Activated CD8-positive, alpha-beta memory T cell treated with anti-CD3 and anti-CD28 coated beads, Interleukin-2, amount 50 U/mL, for 48 hours (primary cell): ENCODE measurements around the gene CAMK2B.

Experiments used
- DNase-seq: peaks from one replicate; pipeline ENCODE4 v3.0.0-alpha.2; 2020

Gene CAMK2B

DNA sequence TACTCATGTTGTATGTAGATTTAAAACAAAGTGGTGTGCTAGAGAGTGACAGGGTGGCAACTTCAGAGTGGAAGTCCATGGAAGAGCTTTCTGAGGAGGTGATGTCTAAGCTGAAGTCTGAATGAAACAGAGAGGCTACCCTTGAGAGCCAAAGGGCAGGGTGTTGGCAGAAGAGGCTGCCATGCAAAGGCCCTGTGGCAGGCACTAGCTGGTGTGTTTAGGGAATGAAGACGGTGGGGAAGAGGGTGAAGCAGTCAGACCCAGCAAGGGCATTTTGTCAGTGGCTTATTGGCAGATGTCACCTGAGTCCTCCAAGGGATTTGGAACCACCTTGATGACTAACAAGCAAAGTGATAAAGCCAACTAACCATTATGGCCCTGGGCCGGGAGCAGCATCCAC, 3.7 kb upstream of the CAMK2B start:
- DNase-seq = no peak

DNA sequence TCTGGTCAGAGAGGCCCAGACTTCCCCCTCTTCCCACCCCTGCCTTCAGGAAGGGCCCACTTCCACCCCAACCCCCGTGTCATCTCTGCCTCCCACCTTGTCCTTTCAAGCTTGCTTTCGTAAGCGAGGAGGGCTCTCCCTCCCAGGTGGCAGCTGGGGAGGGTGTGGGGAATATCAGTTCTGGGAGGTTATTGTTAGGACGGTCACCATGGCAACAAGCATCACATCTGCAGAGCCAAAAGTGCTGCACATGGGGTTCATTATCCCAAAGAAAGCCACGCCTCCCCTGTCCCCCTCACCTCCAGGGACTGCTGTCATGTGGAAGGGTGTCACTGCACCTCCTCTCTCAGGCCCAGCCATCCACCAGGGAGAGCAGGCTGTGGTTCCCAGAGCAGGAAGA, 2.6 kb upstream of the CAMK2B start:
- DNase-seq = no peak

DNA sequence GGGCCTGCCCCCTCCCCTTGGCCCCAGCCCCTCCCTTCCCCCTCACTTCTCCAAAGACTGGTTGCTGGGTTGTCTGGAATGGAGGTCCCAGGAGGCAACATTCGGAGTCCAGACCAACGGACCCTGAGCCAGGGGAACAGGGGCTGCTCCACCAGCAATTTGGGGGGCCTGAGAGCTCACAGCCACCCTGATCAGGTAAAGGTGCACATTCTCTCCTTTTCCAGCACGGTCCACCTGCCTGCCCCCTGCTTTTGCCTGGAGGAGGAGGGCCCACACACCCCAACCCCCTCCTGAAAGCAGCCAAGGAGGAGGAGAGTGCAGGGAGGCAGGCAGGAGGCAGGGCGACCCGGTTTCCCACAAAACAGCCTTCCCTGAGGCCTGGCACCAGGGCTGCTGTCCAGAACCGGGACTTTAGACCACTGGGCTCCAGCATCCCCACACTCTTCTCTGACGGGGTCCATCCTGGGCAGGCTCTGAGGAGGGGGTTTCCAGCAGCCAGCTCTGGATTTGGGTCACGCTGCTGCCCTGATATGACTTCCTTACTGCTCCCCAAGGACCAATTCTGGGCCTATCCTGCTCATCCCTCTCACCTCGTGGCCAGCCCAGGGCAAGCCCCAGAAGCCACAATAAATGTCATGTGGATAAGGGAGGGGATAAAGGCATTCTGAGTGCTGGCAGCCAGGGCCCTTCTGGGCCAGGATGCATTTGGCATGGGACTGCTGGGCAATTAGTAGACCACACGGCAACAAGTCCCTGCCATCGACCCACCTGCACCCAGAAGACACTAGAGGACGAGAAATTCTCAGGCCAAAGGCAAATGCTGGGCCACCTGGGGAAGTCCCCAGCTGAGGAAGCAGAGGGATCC, 1.1 kb upstream of the CAMK2B start:
- no peak for DNase-seq

DNA sequence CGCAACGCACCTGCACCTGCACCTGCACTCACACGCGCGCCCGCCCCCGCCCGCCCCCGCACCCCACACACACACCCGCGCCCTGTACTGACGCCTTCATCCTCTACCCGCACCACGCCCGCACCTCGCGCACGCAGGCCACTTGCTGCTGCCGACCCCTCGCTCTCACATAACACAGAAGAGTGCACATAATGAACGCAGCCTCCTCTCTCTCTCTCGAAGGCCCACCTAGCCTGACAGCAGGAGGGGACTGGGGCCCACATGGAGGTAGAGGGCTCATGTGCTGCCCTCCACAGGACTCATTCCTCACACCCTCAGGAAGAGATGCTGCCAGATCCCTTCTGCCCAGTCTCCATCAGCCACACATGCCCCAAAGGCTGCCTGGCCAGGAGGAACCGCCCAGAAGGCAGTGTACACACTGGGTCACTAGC, 432 bp upstream of the CAMK2B start:
- DNase-seq = no peak

DNA sequence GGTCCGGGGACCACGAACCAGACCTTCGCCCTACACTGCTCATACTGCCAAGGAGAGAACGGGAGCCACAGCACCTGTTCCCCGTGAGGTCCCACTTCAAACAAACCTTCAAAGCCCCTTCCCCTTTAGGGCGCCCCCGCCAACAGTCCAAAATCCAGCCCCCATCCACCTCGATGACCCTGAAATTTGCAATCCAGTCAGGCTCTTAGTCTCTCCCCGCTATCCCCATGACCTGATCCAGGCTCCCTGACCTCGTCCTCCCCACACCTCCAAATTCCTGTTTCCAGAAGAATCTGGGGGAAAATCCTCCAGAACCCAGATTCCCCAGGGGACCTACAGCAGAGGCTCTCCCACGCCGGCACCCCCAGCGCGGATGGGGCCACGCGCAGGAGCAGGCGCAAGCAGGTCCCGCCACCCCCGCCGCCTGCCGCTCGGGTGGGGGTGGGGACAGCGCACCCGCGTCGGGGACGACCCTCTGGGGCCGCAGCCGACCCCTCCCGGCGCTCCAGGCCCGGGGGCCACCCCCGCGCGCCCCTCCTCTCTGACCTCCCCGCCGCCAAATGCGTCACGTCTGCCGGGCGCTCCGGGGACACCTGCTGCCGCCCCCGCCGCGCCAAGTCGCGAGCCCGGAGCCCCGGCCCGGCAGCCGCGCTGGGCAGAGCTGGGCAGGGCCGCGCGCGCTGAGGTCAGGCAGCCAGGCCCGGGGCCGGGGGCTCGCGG, 753 bp downstream of the CAMK2B start:
- DNase-seq = no peak

DNA sequence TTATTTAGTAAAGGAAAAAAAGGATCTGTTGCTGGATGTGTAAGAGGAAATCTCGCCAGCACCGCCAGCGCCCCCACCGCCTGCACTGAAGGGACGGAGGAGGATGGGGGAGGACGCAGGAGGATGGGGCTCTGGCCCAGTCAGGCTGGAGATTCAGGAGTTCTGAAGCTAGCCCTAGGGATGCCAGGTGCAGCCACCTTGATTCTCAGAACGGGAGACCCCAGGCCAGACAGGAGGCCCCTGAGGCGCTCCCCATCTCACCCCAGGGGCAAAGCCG, 1.3 kb downstream of the CAMK2B start:
- no peak for DNase-seq

DNA sequence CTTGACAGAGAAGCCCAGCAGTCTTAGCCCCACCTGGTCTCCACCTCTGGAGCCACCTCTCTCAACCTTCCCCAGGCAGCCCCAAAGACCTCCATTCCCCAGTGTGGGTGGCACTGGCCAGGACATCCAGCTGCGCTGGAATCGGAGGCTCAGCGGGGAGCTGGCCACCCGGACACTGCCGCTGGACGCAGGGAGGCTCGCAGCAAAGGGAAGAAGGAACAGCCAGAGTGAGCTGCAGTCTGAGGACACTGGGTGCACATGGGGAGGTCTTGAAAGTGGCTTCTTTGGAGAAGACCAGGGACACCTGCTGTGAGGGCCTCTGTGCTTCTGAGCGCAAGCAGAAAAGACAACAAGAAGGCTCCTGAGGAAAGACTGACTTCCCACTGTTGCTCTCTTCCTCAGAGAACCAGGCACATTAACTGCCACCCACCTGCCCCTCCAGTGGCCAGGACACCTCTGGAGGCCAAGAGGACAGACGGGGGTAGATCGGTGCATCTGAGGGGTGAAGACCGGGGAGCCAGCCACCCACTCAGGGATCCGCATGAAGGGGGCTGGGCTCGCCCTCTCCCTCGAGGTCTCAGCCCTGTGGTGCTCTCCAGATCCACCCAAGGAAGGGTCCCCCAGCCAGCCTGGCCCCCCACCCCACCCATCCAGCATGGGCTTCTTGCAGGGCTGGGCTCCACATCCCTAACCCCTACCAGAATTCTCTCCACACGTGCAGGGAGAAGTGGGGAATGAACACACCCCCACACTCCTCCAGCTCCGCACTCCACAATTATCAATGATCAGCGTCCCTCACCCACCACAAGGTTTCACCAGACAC, 1.8 kb downstream of the CAMK2B start:
- DNase-seq = no peak

DNA sequence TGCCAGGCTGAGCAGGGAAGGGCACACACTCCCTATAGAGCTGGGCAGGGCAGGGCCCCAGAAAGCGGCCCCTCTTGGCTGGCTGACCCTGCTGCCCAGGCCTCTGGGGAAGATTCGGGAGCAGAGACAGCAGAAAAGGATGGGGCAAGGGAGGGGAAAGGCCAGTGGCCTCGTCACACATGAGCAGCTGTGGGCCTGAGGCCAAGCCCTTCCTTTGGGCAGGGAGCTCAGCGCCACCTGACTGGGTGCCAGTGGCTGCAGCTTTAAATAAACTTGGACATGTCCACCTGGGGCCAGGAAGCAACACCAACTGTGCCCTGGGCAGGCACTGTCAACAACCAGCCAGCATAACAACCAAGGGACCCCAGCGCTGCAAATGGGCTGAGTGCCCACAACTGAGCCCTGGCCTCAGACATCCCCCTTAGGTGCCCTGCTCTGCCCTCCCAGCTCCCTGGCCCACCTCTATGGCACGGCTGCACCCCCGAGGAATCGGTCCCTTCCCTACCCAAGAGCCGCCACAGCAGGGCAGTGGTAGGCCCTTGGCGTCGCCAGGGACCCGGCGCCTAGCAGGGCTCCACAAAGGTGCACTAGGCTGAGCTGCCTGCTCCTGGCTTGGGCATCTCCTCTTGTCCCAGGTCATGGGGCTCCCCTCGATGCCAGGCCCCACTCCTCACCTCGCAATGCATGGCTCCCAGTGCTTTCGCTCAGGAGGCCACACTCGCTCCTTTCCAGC, 2.6 kb downstream of the CAMK2B start:
- no peak for DNase-seq

DNA sequence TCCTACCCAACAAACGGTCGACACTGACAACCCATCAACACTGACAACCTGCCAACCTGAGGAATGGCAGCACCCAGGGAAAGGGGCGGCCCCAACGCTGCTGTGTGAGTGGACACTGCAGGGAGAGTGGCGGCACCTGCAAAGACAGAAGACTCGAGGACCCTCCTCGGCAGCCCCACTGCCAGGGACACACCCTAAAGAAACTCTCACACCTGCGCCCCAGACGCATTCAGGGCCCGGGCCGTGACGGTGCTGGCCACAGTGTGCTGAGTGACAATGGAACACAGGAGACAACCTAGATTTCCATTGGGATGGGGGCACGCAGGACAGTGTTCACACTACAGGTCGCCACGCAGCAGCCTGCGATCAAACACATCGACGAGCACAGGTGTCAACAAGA, 3.6 kb downstream of the CAMK2B start:
- DNase-seq = no peak

DNA sequence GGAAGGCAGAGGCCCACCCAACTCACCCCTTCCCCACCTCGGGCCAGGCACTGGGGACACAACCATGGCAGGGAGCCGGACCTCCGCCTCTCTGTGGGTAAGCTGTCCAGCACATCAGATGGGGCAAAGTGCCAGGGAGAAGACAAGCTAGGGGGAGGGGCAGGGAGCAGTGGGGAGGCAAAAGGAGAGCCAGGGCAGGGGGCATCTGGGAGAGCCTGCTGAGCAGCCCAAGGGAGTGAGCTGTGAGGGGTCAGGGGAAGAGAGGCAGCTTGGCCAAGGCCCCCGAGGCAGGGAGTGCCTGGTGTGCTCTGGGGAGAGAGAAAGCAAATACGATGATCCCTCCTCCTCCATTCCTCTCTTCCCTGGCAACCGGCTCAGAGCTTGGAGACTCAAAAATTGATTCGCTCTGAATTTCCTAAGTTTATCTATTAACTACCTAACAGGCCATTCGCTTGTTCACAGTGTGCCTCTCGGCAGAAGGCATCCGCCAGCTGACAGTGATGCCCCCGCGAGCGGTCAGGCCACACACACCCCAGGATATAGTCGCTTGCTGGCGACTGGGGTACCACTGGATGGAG, 4.5 kb downstream of the CAMK2B start:
- no peak for DNase-seq

DNA sequence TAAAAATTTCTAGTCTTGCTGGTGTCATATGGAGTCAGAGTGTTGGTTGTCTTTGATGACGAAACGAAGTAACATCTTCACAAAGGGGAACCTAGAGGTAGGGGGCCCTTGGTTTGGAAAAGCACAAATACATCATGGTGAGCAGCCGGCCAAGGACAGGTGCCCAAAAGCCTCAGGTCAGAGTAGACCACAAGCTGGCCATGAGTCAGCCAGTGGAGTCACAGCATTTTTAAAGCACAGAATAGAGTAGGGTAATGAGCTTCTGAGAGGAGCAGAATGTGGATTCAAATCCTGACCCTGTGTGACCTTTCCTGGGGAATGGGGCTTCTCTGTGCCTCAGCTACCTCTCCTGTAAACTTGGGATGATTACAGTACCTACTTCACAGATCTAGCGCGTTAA, 5.3 kb downstream of the CAMK2B start:
- no peak for DNase-seq

DNA sequence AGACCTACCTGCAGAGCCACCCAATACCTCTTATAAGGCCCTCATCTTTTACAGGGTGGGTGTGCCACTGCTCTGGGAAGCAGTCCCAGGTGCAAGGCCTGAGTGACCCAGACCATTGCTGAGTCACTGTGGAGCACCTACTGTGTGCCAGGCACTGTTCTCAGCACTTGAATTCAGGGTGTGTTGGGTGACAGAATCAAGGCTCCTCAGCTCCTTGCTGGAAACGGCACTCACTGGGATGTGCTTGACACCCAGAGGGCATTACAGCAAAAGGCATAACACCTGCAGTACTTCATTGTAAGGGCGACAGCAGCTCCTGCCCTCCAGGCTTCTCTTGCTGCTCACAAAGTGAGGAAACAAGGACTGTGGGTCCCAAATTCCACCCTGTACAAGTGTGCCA, 7.1 kb downstream of the CAMK2B start:
- DNase-seq = no peak

DNA sequence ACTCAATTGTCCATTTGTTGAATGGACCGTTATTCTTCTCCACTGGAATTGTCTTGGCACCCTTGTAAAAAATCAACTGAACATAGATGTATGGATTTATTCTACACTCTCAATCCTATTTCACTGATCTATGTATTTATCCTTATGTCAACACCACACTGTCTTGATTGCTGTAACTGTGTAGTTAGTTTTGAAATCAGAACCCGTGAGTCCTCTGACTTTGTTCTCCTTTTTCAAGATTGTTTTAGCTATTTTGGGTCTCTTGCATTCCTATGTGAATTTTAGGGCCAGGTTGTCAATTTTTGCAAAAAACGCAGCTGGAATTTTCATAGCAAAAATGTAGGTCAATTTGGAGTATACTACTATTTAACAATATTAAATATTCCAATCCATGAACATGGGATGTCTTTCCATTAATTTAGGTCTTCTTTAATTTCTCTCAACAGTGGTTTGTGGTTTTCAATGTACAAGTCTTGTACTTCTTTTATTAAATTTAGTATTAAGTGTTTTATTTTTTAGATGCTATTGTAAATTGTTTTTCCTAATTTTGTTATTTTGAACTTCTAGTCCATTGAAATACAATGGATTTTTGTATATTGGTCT, 10.0 kb downstream of the CAMK2B start:
- DNase-seq = no peak

DNA sequence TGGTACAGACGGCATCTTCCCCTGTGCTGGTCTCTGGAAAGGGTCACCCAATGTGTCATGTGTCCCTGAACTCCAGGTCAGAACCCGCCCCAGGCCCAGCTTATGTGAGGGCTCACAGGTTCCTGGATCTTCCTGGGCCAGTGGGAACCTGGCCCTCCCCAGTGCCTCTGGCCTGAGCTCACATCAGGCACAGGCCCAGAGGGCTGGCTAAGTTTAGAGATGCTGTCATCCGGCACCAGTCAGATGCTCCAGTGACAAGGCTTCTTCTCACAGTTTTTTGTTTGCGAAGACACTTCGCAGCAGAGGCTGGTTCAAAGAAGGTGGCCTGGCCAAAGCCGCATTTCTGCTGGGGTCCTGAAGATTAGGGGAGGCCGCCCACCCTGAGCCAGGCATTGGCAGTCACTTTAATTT, 11.8 kb downstream of the CAMK2B start:
- DNase-seq = no peak

DNA sequence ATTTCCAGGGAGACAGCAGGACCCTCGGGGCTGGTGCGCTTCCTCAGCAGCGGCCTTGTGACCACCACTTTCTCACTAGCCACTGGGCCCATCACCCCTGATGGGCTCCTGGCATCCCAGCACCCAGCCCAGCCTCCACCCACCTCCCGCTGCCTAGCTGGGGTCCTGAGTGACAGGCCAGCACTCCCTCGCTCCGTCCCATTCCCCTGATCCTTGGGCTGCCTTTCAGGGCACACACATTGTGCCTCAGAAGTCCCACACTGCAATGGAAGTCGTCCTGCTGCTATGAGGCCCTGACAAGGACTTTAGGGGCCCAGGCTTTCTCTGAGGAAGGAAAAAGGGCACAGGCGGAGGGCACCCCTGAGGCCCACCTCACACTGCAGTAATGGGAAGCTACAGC, 12.4 kb downstream of the CAMK2B start:
- DNase-seq = no peak

DNA sequence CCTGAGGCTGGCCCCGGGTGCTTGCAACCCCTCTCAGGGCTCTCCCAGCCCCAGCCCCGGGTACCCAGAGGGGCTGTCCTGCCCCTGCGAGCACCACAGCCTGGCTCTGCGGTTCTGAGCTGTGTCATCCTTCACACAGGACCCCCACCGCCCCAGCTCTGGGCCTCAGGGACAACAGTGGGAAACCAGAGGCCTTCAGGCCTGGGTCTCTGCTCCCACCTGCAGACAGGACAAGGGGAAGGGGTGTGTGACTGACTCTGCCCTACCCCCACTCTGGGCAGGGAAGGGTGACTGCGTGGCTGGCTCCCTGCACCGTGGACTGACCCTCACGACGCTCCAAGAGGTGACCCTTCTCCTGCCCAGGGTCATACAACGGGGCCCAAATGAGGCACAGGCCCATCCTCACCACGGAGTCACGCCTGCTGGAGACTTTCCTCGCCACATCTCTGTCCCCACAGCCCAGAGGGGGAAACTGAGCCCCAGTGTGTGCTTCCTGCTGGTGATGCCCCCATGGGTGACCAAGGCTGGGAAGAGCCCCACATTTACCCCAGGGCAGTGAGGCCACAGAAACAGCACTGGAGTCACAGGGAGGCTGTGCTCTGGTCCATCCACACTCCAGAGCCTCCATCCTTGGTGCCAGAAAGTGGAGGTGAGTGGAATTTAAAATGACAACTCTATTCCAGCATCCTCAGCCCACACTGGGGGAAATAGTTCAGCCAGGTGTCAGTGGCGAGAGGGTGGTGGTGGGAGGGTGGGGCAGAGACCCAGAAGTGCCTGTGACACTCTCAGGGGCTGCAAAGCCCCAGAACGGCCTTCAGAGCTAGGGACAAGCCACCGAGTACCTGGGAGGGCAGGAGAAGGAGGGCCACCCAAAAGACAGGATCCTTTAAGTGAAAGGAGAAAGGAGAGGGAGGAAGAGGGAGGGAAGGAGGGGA, 13.6 kb downstream of the CAMK2B start:
- DNase-seq = peak; percentile 34

DNA sequence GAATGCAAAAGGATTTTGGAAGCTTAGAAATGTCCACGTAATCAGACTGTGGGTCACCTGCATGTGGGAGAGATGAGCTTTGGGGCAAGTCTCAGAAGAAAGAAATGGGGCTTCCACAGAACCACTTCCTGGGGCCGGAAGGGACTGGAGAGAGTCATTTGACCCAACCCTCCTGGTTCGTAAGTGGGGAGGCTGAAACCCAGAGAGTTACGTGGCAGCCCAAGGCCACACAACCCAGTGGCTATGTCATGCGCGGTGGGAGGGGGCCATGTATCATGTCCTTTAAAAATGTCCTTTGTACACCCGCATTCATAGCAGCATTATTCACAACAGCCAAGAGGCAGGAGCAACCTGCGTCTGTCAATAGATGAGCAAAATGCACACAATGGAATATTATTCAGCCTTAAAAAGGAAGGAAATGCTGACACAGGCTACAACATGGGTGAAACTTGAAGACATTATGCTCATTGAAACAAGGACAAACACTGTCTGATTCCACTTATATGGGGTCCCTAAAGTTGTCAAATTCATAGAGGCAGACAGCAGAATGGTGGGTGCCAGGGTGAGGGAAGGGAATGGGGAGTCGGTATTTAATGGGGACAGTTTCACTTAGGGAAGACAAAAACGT, 15.1 kb downstream of the CAMK2B start:
- peak; percentile 50 for DNase-seq

DNA sequence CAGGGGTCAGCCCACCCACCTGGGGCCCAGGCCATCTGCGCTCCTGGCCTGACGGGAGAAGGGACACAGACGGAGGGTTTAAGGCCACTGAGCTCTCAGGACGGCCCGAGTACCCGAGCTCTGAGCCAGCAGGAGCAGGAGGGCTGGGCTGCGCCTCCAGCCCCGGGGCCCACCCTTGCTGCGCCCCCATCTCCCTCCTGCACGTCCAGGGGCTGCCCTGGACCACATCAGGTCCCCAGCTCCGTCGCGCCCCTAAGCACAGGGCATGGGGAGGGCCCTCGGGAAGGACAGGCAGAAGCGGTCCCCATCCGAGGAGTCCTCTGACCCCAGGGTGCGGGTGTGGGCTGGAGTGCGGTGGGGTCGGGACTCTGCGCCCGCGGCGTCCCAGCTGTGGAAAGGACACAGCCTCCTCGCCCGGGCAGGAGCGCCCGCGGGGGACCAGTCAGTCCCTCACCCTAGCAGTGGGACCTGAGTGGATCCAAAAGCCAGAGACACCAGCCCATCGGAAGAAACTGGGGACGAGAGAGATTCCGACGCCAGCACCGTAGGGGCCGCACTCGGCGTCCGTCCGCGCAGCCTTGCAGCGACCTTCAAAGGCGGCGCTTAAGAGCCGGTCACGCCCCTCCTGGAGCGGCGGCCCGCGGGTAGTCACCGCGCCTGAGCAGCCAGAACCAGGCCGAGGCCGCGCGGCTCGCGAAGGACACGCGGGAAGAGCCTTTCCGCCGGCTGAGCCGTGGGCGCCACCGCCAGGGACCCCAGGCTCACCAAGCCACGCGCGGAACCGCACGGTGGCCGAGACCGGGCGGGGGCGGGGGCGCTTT, 15.9 kb downstream of the CAMK2B start:
- DNase-seq = peak; percentile 77

DNA sequence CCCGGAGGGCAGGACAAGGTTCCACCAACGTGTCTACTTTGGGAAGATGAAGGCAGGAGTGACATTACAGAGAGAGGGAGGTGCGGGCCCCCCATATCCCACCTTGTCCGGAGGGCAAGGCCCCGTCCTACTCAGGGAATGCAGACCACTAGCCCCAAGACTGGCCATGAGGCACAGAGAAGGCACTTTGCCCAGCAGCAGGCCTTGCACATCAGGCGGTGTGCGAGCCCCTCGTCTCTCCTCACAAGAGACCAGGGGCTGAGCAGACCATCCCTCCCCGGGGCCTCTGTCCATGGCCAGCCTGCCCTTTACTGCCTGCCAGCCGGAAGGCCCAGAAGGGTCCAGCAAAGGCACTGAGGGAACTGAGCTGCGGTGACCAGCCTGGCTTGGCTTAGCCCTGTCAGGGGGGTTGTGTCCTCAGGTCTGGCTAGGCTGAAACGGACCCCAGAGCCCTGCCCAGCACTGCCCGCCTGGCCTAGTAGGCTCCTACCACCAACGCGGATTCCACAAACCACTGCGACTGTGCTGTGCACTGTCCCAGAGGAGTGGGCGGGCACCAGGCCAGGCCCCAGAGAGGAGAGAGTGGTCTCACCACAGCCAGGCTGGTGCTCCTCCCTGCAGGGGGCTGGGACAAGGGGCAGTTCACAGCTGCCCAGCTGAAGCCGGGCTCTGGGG, 16.7 kb downstream of the CAMK2B start:
- peak; percentile 51 for DNase-seq
